Measurements from ENCODE around the gene EXD2. TPM values are rescaled to one million over a fixed set of nuclear protein-coding genes. Genes with fewer than 3 reads are reported as not detected.
"Not testable (repeated sequence)": the region's sequence is repeated elsewhere in the genome, so short reads cannot be mapped to it uniquely, and the experiment has no call there.

Gene EXD2
- total RNA-seq, 3 donors from 2014 or later, result 7.8 to 8.5 (median 7.8) TPM

DNA sequence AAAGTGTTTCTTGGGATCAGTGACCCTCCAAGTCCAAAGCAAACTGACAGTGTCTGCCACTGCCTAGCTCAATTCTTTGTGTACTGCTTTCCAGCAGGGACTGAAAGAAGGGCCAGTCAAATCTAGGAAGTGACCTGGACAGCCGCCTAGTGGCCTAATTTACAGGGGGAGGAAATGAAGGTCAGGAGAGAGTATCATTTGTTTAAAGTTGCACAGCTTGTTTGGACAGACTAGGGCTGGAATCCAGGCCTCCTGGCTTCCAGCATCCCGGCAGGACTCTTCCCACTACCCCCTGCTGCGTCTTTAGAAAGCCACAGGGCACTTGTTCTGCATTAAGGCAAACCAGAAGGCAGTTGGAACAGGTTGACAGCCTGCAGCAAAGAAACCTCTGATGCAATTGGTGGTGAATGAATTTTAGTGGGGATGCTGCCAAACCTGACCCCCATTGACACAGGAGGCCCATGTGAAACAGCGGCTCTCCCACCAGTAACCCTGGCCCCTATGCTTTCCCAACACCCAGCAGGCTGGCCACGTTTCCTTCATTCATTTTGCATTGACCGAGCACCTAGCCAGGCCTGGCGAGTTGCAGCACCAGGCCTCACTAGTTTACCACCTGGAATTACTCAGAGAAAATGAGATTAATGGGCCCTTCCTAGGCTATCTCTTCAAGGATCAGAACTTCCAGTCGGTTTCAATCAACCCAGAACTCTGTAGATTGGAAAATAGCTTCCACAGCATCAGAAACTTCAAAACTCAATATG is 96.9 kb downstream of the EXD2 start:
- DNase-seq (no peak), ATAC-seq (no peak)
- H3K36me3 Mint-ChIP-seq (ENCODE audit: insufficient read depth), result no peaks in the 10 kb centered on the region
- no peaks in the 10 kb centered on the region for H3K9me3 Mint-ChIP-seq
- H3K4me3 Mint-ChIP-seq, result no peak overlapping the region
- H3K27me3 Mint-ChIP-seq (ENCODE audit: low read depth), result peaks cover 3% of the 10 kb centered on the region
- no peaks in the 10 kb centered on the region for H3K4me1 Mint-ChIP-seq (ENCODE audit: low read depth)

DNA sequence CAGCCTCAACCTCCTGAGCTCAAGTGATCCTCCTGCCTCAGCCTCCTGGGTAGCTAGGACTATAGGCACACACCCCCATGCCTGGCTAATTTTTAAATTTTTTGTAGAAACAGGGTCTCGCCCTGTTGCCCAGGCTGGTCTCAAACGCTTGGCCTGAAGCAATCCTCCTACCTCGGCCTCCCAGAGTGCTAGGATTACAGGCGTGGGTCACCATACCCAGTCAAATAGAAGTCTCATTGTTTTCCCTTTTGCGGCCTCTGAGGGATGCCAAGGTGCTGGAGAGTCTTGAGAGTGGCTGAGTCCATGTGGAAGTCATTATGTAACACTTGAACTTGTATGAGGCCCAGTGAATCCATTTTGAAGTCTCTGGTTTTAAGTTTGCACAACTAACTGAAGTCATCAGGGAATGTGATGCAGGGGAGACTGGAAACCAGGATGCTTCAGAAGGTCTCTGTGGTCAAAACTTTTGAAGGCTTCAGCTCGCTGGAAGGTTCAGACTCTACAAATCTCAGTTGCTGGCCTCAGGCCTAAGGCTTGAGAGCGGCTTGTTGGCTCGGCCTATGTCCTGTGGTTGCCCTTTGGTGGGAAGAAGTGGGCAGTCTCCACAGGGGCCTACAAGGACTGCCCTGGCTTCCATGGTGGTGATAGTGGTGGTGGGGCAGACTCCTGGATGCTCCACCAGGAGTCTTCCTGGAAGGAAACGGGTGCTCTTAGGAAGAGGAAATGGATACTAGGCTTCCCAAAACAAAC is 97.8 kb downstream of the EXD2 start:
- no peaks in the 10 kb centered on the region for H3K9me3 Mint-ChIP-seq
- no peak for ATAC-seq
- no peaks in the 10 kb centered on the region for H3K4me1 Mint-ChIP-seq (ENCODE audit: low read depth)
- peaks cover 3% of the 10 kb centered on the region for H3K27me3 Mint-ChIP-seq (ENCODE audit: low read depth)
- no peaks in the 10 kb centered on the region for H3K36me3 Mint-ChIP-seq (ENCODE audit: insufficient read depth)
- H3K4me3 Mint-ChIP-seq, result no peak overlapping the region
- no peak for DNase-seq

DNA sequence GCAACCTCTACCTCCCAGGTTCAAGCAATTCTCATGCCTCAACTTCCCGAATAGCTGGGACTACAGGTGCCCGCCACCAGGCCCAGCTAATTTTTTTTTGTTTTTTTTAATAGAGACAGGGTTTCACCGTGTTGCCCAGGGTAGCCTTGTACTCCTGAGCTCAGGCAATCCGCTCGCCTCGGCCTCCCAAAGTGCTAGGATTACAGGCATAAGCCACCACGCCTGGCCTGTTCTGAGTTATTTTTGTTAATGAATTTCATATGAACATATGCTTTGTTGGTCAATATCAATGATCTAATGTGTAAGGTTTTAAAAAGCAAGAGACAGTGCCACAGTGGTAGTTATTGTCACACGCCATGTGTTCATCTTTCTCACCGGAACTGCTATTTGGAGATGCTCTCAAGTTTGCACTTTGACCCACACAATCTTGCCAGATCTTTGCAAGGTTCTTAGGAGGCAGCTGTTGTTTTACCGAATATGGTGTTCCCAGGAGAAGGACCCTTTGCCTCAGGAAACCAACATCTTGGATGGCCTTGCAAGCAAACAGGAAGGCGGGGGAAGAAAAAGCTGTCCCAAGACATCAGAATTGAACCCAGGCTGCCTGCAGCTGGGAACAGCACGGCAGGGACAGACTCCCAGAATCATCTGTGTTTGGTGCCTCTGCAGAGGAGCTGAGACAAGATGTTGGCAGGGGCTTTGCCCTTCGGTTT is 98.7 kb downstream of the EXD2 start:
- no peaks in the 10 kb centered on the region for H3K36me3 Mint-ChIP-seq (ENCODE audit: insufficient read depth)
- ATAC-seq (no peak), DNase-seq (no peak)
- H3K4me1 Mint-ChIP-seq (ENCODE audit: low read depth), result no peaks in the 10 kb centered on the region
- H3K4me3 Mint-ChIP-seq, result no peak overlapping the region
- H3K27me3 Mint-ChIP-seq (ENCODE audit: low read depth), result peaks cover 3% of the 10 kb centered on the region
- no peaks in the 10 kb centered on the region for H3K9me3 Mint-ChIP-seq

GRCh38 chr14:69290881-69291280 is 99.6 kb downstream of the EXD2 start:
- not testable (repeated sequence) for H3K9me3 Mint-ChIP-seq; H3K4me1 Mint-ChIP-seq (ENCODE audit: low read depth); H3K27me3 Mint-ChIP-seq (ENCODE audit: low read depth); ATAC-seq; DNase-seq; H3K36me3 Mint-ChIP-seq (ENCODE audit: insufficient read depth); H3K4me3 Mint-ChIP-seq

DNA sequence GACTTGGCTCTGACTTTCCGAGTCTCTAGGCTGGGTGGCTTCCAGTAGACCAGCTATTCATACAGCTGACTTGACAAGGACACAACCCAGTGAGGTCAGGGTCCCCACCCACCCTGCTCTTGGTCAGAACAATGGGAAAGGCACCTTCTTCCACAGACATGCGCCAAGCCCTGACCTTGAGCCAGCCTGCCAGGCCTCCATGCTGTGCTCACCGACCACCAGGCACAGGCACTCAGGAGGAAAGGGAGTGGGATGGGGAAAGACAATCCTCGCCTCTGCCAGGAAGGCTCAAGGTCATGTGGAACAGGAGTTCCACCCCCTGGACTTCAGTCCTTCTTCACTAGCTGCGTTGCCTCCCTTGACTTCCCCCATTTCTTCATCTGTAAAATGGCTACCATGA is 100.1 kb downstream of the EXD2 start:
- H3K9me3 Mint-ChIP-seq, result no peaks in the 10 kb centered on the region
- ATAC-seq, result no peak
- H3K4me1 Mint-ChIP-seq (ENCODE audit: low read depth), result no peaks in the 10 kb centered on the region
- no peak overlapping the region for H3K4me3 Mint-ChIP-seq
- H3K27me3 Mint-ChIP-seq (ENCODE audit: low read depth), result peaks cover 3% of the 10 kb centered on the region
- no peaks in the 10 kb centered on the region for H3K36me3 Mint-ChIP-seq (ENCODE audit: insufficient read depth)
- DNase-seq, result no peak

DNA sequence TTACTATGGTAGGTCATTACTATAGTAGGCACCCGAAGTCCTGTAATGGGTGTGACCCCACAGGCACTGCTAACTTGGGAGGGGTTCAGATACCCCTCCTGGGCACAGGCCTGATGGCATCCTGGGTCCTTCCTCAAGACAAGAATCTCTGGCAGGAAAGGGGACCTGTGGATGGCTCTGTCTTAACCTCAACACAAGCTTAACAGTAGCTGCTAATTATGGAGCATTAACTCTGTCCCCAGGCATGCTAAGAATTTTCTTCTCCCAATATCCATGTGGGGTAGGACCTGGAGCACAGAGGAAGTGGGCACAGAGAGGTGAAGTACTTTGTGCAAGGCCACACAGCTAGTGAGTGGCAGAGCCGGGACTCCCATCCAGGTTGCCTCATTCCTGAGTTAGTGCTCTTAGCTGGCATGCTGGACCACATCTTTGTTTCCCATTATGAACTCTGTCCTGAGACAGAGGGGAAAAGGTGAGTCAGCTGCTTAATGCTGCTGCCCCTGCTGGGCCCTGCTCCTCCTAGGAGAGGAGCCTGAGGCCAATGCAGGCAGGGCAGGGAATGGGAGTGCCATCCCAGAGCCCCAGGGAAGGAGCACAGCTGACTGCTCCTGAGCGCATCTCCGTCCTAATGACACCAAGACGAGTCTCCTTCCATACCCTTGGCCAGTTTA is 100.7 kb downstream of the EXD2 start:
- no peaks in the 10 kb centered on the region for H3K36me3 Mint-ChIP-seq (ENCODE audit: insufficient read depth)
- no peaks in the 10 kb centered on the region for H3K4me1 Mint-ChIP-seq (ENCODE audit: low read depth)
- peaks cover 2% of the 10 kb centered on the region for H3K27me3 Mint-ChIP-seq (ENCODE audit: low read depth)
- H3K4me3 Mint-ChIP-seq, result no peak overlapping the region
- ATAC-seq (no peak), DNase-seq (no peak)
- H3K9me3 Mint-ChIP-seq, result no peaks in the 10 kb centered on the region

Other genes starting within 250 kb of the EXD2 start
- 10 to 100 TPM; 47.0 to 77.1 (median 56.2) TPM for gene ACTN1, start 212.2 kb upstream of the EXD2 start, total RNA-seq
- 10 to 100 TPM; 25.1 to 33.6 (median 28.0) TPM for gene DCAF5, start 38.4 kb upstream of the EXD2 start, total RNA-seq
- gene GALNT16, start 68.7 kb downstream of the EXD2 start, total RNA-seq, result under 1 TPM in 1 of 3 donors, not detected in 2; 0.16 TPM
- gene ERH, start 206.8 kb downstream of the EXD2 start, total RNA-seq, result 100 to 1,000 TPM; 366 to 396 (median 372) TPM
- 10 to 100 TPM; 44.0 to 49.6 (median 44.9) TPM for gene SLC39A9, start 207.2 kb downstream of the EXD2 start, total RNA-seq